Embryonic facial prominence (tissue), 1 donor: ENCODE measurements around the gene HS3ST3A1.

Experiments
- DNase-seq: peaks from one replicate; pipeline ENCODE4 v3.0.0-alpha.2; 2016; ENCODE audit errors: extremely low spot score

The HS3ST3A1 gene

GRCh38 chr17:13491916-13492736, 109.6 kb downstream of the HS3ST3A1 start:
- DNase-seq, result no peak

GRCh38 chr17:13491491-13491890, 110.2 kb downstream of the HS3ST3A1 start:
- no peak for DNase-seq

DNA sequence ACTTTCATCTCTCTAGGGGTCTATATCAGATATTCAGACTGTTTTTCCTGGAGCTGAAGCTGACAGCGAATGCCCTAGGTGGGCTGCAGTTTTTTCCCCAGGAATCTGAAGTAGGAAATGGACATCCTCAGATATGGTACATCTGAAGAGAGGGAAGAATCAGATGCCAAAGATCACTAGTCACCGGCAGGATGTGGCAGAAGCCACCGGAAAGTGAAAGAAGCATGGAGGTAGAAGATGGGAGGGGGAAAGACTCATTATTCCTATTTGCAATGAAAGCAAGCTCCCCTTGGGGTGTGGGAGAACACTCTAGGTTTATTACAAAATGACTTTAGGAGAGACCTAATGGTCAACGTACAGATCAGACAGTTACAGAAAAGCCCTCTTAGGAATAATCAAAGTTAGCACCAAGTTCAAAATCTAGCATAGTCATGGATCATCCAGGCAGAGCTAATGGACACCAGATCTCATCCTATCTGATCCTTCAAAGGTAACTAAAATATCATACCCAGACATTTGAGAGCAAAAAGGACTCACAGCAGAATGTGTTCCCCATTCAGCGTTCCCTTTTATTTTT, 110.7 kb downstream of the HS3ST3A1 start:
- DNase-seq, result no peak

- no peak for DNase-seq
Measured at GRCh38 chr17:13490427-13490826, 111.3 kb downstream of the HS3ST3A1 start.

DNA sequence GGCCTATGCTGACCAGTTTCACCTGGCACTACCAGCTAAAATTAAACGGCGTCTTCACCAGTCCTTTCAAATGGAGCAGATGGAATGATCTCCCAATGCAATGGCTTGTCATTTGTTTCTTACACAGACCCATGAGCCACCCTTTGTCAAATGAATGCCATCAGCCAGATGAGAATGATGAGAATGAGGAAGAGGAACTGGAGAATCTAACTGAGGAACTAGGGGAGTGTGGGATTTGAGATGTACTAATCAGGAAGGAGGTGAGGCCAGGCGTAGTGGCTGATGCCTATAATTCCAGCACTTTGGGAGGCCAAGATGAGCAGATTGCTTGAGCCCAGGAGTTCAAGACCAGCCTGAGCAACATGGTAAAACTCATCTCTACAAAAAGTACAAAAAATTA, 116.4 kb downstream of the HS3ST3A1 start:
- no peak for DNase-seq

DNA sequence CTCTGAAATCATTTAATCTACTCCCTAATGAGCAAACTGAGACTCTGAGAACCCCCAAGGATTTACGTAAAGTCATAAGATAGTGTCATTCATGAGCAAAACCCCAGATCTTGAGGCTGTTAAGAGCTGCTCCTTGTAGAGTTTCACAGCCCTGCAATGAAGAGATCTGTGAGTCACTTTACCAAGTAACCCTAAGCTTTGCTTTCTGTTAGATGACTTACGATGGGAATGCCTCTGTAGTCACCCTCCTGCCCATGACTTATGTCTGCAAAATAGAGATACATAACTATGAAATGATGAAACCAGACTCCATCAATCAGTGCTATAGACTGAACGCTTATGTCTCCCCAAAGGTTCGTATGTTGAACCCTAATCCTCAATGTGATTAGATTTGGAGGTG, 117.7 kb downstream of the HS3ST3A1 start:
- DNase-seq, result no peak

GRCh38 chr17:13480877-13481276, 120.9 kb downstream of the HS3ST3A1 start:
- no peak for DNase-seq

DNA sequence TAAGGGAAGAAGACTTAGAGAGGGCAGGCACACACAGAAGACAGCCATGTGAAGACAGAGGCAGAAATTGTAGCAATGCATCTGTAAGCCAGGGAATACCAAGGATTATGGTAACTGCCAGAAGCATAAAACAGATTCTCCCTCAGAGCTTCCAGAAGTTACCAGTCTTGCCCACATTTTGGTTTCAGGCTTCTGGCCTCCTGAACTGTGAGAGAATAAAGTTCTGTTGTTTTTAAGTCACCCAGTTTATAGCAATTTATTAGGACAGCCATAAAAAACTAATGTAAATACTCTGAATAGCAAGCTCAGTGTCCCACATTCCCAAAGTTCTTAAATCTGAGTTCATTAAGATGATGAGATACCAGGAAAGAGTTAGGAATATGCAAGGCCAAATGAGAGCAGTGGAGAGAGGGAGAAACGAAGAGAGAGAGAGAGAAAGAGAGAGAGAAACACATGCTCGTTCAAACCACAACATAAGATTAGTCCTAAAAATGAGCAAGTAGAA, 123.4 kb downstream of the HS3ST3A1 start:
- DNase-seq, result no peak

DNA sequence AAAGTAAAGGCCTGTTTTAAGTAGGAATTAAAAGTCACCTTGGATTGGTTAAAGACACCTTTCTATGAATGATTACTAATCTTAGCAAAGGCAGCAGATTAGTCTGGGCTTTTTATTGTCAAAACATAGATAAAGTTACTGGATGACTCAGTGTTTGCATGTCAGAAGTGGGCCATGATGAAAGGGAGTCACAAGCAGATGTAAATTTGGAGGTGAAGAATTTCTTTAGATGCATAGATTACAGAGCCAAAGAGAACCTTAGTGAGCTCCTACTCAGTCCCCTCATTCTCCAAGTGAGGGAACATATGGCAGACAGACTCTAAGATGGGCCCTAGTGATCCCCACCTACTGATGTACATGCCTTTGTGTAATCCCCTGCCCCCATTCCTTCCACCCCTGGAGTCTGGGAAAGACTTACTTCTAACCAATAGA, 124.5 kb downstream of the HS3ST3A1 start:
- DNase-seq, result no peak

- DNase-seq, result no peak
Measured at GRCh38 chr17:13476720-13477119, 125.0 kb downstream of the HS3ST3A1 start.

DNA sequence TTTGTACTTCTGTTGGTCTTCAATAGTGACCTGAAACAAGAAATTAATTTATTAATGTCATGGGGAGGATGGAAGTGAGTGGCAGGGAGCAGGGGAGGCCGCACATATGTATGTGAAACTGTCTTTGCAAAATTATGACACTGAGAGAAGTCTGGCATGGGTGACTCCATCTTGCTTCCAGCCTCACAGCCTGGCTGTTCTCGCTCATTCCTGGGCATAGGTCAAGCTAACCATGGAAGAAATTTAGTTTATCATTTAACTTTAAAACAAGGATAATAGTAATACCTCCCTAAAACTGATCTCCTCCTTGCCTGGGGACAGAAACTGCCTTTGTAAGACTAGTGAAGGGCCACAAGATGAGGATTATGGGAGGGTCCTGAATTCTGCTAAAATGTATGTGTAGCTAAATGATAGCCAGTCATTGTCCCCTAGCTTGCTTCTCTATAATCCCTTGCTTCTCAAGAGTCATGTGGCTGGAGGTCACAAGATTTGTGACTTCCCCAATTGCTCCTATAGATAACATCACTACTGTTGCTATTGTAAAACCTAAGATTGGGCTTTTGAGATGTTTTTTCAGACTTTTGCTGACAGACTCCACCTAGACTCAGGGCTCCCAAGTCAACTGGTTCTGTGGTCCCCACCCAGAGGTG, 126.0 kb downstream of the HS3ST3A1 start:
- DNase-seq, result no peak

GRCh38 chr17:13474073-13474800, 127.5 kb downstream of the HS3ST3A1 start:
- no peak for DNase-seq

DNA sequence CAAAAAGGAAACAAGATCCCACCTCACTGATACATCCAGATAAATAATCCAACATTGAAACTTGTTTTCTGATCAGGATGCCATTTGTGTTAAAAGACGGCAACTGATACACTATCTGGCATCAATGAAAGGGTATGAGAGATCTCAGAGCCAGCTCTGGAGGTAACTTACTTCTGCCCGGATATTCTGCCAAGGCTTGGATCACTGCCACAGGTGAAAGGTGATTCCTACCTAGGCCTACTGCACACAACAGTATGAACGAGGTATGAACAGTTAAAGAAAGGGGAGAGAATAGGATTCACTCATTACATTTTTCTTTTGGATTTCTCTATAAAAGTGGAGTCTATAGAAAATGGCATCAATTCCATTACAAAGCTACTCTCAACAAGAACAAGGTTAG, 136.1 kb downstream of the HS3ST3A1 start:
- DNase-seq, result no peak

DNA sequence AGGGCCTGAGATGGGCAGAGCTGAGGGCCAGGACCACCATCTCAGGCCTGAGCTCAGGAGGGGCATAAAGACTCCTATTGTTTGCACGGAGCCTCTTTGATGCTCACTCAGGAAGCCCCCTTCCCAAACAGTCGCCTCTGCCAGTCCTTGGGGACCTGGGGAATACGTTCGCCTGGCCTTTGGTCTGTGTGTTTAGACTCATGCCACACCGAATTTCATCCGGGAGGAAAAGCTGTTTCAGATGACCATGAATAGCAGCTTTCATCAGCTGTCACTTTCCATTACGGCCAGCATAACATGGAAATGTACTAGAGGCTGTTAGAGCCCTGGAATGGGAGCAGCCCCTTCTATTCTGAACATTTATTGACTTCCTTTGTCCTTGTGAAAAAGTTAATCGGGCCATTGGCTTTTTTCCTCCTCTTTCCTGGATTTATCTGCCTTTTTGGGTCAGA, 139.0 kb downstream of the HS3ST3A1 start:
- no peak for DNase-seq

GRCh38 chr17:13462146-13462545, 139.6 kb downstream of the HS3ST3A1 start:
- DNase-seq, result no peak

DNA sequence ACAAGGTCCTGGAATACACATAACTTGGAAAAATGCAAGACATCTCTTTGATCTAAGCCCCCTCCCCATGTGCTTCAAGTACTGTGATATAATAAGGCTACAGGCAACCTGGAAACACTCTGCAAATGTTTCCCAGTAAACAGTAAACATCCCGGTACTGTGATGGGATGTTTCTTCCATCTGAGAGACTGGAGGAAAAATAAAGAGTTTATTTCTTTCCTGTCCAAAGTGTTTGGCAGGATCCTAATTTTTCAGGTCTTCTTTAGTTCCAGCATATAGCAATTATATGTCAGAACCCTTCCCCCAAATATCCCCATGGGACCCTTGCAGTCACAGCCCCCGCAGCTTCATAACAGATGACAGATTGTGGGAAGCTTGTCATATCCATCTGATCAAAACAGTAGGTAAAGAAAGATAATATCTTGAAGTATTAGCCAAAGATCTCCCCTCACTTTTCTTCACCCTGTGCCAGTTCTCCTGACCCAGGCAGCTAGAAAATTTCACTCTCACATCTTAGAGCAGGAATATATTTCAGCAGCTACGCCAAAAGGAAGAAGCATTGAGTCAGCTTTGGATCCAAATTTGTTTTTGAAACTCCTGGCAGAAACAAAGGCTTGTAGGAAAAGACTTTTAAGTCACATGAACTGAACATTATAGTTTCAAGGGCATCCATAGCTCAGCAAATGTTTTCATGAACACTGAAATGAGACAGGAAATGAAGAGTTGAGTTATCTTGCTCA, 141.3 kb downstream of the HS3ST3A1 start:
- no peak for DNase-seq

DNA sequence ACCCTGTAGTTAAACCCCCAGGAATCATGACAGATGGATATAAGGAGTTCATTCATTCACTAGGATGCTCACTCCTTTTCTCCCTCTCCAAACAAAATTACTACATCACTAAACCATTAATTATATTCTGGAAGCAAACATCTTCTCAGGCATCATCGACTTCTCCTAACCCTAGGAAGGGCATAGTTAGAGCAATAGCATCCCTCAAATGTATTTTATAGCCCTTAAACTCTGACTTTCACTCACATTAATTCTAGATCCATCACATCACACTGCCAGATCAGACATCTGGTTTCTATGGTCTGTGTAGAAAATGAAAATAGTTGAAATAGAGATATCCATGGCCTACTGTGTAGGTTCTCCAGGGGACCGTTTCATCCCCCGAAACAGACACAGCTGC, 143.9 kb downstream of the HS3ST3A1 start:
- DNase-seq, result no peak
